ENCODE data around the gene EXOC7. TPM values are rescaled to one million over a fixed set of nuclear protein-coding genes. Genes with fewer than 3 reads are reported as not detected.

The EXOC7 gene
- total RNA-seq, 1 donor = 49.2 TPM

DNA sequence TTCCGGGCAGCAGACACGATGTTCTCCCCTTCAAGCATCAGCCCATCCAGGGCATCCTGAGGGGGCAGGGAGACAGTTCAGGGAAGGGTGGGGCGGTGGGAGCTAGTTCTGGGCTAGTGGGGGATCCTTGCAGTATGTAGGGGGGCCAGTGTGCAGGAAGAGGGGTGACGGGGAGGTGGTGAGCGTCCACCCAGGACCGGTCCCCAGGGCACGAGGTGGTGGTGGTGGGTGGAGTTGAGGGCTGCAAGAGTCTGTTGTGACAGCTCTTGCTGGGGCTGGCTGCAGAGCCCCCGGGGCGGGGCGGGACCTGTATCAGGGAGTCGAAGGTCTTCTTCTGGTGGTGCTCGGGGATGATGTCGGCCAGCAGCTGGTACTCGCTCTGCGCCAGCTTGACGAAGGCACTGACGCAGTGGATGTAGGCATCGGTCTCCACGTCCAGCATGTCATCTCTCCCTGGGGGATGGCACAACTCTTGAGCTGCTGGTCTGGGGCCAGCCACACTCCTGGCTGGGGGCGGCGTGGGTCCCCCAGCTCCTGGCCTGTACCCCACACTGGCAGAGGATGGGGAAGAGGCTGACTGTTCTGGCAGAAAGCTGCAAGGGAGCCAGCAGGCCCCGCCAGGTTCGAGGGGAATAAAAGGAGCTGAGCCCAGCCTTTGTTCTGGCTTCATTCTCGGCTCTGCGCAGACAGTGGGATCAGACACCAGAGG lies 14.6 kb downstream of the EXOC7 start:
- Histone ChIP-seq H3K27me3 (ENCODE audit: insufficient read depth, low read length) (no peaks in the 10 kb centered on the region), H3K9me3 (ENCODE audit: low read depth, low read length) (no peaks in the 10 kb centered on the region), H3K4me1 (ENCODE audit: insufficient read depth, low read length) (no peaks in the 10 kb centered on the region), H3K4me3 (ENCODE audit: low read length) (no peak overlapping the region)

GRCh38 chr17:76088041-76088867 lies 15.3 kb downstream of the EXOC7 start:
- Histone ChIP-seq H3K9me3 (ENCODE audit: low read depth, low read length) (no peaks in the 10 kb centered on the region), H3K4me3 (ENCODE audit: low read length) (no peak overlapping the region), H3K27me3 (ENCODE audit: insufficient read depth, low read length) (no peaks in the 10 kb centered on the region), H3K4me1 (ENCODE audit: insufficient read depth, low read length) (no peaks in the 10 kb centered on the region)

GRCh38 chr17:76087531-76087930 lies 16.1 kb downstream of the EXOC7 start:
- H3K4me3 ChIP-seq (ENCODE audit: low read length) = no peak overlapping the region
- H3K4me1 ChIP-seq (ENCODE audit: insufficient read depth, low read length) = no peaks in the 10 kb centered on the region
- H3K9me3 ChIP-seq (ENCODE audit: low read depth, low read length) = no peaks in the 10 kb centered on the region

DNA sequence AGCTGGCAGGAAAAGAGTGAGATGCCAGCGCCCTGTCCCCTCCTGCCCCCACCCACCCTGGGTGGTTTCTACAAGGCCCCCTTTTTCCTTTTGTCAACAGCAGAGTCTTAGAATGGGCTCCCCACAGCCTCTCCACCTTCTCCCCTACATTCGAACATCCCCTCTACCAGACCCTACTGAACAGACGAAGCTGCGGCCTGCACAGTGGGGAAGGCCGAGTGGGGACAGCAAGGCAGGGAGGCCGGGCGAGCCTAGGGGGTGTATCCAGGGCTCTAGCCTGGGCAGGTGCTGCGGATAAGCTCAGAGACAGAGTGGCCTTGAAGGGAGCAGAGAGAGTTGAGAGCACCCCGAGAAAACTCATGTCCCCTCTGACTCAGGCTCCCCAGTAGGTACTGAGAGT lies 17.2 kb downstream of the EXOC7 start:
- Histone ChIP-seq H3K4me3 (ENCODE audit: low read length) (no peak overlapping the region), H3K9me3 (ENCODE audit: low read depth, low read length) (no peaks in the 10 kb centered on the region), H3K4me1 (ENCODE audit: insufficient read depth, low read length) (no peaks in the 10 kb centered on the region), H3K27me3 (ENCODE audit: insufficient read depth, low read length) (no peaks in the 10 kb centered on the region)

More at GRCh38 chr17:76087531-76087930, 16.1 kb downstream of the EXOC7 start:
- no peaks in the 10 kb centered on the region for H3K27me3 ChIP-seq (ENCODE audit: insufficient read depth, low read length)

- Histone ChIP-seq H3K9me3 (ENCODE audit: low read depth, low read length) (no peaks in the 10 kb centered on the region), H3K27me3 (ENCODE audit: insufficient read depth, low read length) (no peaks in the 10 kb centered on the region), H3K4me1 (ENCODE audit: insufficient read depth, low read length) (no peaks in the 10 kb centered on the region), H3K4me3 (ENCODE audit: low read length) (no peak overlapping the region)
Measured at GRCh38 chr17:76085731-76086366, 17.7 kb downstream of the EXOC7 start.

DNA sequence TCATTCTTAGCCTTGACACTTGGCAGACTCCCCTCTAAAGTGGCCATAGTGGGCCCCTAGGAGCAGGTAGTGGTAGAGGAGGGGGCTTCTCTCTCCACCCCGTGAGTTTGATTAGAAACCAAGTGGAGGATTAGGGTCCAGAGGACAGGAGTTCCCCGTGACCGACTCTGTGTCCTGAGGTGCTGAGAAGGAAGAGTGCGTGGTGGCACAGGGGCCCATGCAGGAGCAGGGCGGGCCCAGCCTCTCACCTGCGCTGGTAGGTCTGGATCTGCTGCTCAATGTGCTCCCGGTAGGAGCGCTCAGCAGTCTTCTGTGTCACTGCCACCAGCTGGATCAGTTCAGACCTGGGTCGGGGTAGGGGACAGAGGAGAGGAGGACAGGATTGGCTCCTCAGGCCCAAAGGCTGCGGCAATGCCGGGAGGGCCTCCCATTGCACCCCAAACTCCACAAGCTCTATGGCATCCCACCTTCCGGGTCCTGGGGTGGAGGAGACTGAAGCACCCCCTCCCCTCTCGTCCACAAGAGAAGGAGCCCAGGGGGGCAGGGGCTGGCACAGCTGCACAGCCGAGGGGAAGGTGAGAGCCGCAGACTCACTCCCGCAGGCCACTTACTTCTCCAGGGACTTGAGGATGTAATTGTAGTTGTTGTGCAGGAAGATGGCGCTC lies 18.4 kb downstream of the EXOC7 start:
- no peaks in the 10 kb centered on the region for H3K4me1 ChIP-seq (ENCODE audit: insufficient read depth, low read length)
- H3K27me3 ChIP-seq (ENCODE audit: insufficient read depth, low read length) = no peaks in the 10 kb centered on the region
- no peaks in the 10 kb centered on the region for H3K9me3 ChIP-seq (ENCODE audit: low read depth, low read length)
- no peak overlapping the region for H3K4me3 ChIP-seq (ENCODE audit: low read length)

- Histone ChIP-seq H3K4me1 (ENCODE audit: insufficient read depth, low read length) (peaks cover 15% of the 10 kb centered on the region), H3K9me3 (ENCODE audit: low read depth, low read length) (no peaks in the 10 kb centered on the region), H3K27me3 (ENCODE audit: insufficient read depth, low read length) (peaks cover 11% of the 10 kb centered on the region), H3K4me3 (ENCODE audit: low read length) (no peak overlapping the region)
Measured at GRCh38 chr17:76083536-76084182, 19.9 kb downstream of the EXOC7 start.

- H3K4me1 ChIP-seq (ENCODE audit: insufficient read depth, low read length) = peaks cover 21% of the 10 kb centered on the region
- no peaks in the 10 kb centered on the region for H3K9me3 ChIP-seq (ENCODE audit: low read depth, low read length)
- H3K27me3 ChIP-seq (ENCODE audit: insufficient read depth, low read length) = peaks cover 21% of the 10 kb centered on the region
- H3K4me3 ChIP-seq (ENCODE audit: low read length) = no peak overlapping the region
Measured at GRCh38 chr17:76082326-76083251, 21.0 kb downstream of the EXOC7 start.

DNA sequence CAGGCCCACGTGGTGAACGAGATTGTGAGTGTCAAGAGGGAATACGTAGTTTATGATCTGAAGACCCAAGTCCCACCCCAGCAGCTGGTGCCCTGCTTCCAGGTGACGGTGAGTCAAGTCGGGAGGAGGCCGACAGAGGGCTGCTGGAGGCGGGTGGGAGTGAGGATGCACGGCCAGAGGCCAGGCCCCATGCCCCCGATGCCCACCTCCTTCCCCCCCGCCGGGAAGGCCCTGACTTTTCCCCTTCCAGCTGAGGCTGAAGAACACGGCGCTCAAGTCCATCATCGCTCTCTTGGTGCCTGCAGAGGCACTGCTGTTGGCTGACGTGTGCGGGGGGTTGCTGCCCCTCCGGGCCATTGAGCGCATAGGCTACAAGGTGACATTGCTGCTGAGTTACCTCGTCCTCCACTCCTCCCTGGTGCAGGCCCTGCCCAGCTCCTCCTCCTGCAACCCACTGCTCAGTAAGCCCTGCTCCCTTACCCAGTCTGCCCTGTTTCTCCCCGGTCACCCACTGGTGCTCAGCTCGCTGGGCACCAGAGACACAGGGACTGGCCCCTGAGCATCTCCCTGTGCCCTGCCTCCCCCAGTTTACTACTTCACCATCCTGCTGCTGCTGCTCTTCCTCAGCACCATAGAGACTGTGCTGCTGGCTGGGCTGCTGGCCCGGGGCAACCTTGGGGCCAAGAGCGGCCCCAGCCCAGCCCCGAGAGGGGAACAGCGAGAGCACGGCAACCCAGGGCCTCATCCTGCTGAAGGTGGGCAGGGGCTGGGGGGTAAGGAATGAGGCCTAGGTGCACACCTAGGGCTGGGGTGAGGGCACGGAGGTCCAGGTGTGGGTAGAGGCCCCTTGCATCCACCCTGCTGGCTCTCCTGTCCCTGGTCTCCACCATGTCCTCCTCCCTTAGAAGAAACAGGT lies 22.0 kb downstream of the EXOC7 start:
- H3K4me1 ChIP-seq (ENCODE audit: insufficient read depth, low read length) = peaks cover 32% of the 10 kb centered on the region
- no peak overlapping the region for H3K4me3 ChIP-seq (ENCODE audit: low read length)
- H3K27me3 ChIP-seq (ENCODE audit: insufficient read depth, low read length) = peaks cover 31% of the 10 kb centered on the region

GRCh38 chr17:76080768-76081287 lies 22.8 kb downstream of the EXOC7 start:
- Histone ChIP-seq H3K9me3 (ENCODE audit: low read depth, low read length) (no peaks in the 10 kb centered on the region), H3K27me3 (ENCODE audit: insufficient read depth, low read length) (peaks cover 38% of the 10 kb centered on the region), H3K4me1 (ENCODE audit: insufficient read depth, low read length) (peaks cover 39% of the 10 kb centered on the region), H3K4me3 (ENCODE audit: low read length) (no peak overlapping the region)

More for the DNA sequence above, 22.0 kb downstream of the EXOC7 start:
- no peaks in the 10 kb centered on the region for H3K9me3 ChIP-seq (ENCODE audit: low read depth, low read length)

- Histone ChIP-seq H3K4me3 (ENCODE audit: low read length) (no peak overlapping the region), H3K4me1 (ENCODE audit: insufficient read depth, low read length) (peaks cover 46% of the 10 kb centered on the region), H3K9me3 (ENCODE audit: low read depth, low read length) (no peaks in the 10 kb centered on the region), H3K27me3 (ENCODE audit: insufficient read depth, low read length) (peaks cover 45% of the 10 kb centered on the region)
Measured at GRCh38 chr17:76079956-76080767, 23.4 kb downstream of the EXOC7 start.

DNA sequence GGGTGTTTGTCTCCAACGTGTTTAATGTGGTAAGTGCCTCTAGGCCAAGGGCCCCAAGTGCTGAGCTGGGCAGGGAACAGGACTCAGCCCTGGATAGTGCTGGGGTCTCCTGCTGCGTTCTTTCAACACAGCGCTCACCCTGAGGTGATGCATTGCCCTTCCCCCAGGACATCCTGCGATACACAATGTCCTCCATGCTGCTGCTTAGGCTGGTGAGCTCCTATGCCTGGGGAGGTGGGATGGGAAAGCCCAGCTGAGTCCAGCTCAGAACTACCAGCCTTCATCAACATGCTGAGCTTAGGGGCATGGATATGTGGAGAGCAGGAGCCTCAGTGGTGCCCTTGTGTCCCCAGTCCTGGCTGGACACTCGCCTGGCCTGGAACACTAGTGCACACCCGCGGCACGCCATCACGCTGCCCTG lies 24.0 kb downstream of the EXOC7 start:
- Histone ChIP-seq H3K9me3 (ENCODE audit: low read depth, low read length) (no peaks in the 10 kb centered on the region), H3K4me1 (ENCODE audit: insufficient read depth, low read length) (peaks cover 52% of the 10 kb centered on the region), H3K27me3 (ENCODE audit: insufficient read depth, low read length) (peaks cover 51% of the 10 kb centered on the region), H3K4me3 (ENCODE audit: low read length) (no peak overlapping the region)
